GM18502 (cell line): ENCODE results near the gene SLC35B2.

Source experiments
- ATAC-seq: cut with Tn5 transposase; IDR thresholded peaks from one replicate; pipeline ENCODE4 v1.9.1; 2021; ENCODE audit warnings: mild to moderate bottlenecking; ENCODE audit not compliant: unreplicated experiment, poor library complexity

The SLC35B2 gene

GRCh38 chr6:44257025-44257752 is at the start of gene SLC35B2:
TSS of gene SLC35B2 (minus strand) at chr6:44257528. CDS start at chr6:44257410, 118 bp downstream.
- ATAC-seq = peak; percentile 50

GRCh38 chr6:44306710-44307109 is 49.4 kb upstream of the SLC35B2 start:
- no peak for ATAC-seq

- ATAC-seq = no peak
These were observed 47.9 kb upstream of the SLC35B2 start for GRCh38 chr6:44305200-44305725.

GRCh38 chr6:44304282-44305199 is 47.2 kb upstream of the SLC35B2 start:
- no peak for ATAC-seq

GRCh38 chr6:44303842-44304241 is 46.5 kb upstream of the SLC35B2 start:
- ATAC-seq = no peak

GRCh38 chr6:44302856-44303255 is 45.5 kb upstream of the SLC35B2 start:
- no peak for ATAC-seq

GRCh38 chr6:44301782-44302564 is 44.6 kb upstream of the SLC35B2 start:
- ATAC-seq = no peak

- no peak for ATAC-seq
These were observed 43.8 kb upstream of the SLC35B2 start for GRCh38 chr6:44301106-44301505.

GRCh38 chr6:44300292-44300823 is 43.0 kb upstream of the SLC35B2 start:
- ATAC-seq = no peak

- ATAC-seq = no peak
These were observed 41.5 kb upstream of the SLC35B2 start for GRCh38 chr6:44298864-44299263.

- no peak for ATAC-seq
These were observed 40.9 kb upstream of the SLC35B2 start for GRCh38 chr6:44298055-44298803.

GRCh38 chr6:44297063-44298038 is 40.0 kb upstream of the SLC35B2 start:
- ATAC-seq = no peak

GRCh38 chr6:44294832-44295791 is 37.8 kb upstream of the SLC35B2 start:
- no peak for ATAC-seq

GRCh38 chr6:44292661-44293365 is 35.5 kb upstream of the SLC35B2 start:
- no peak for ATAC-seq

GRCh38 chr6:44291841-44292240 is 34.5 kb upstream of the SLC35B2 start:
- no peak for ATAC-seq

- no peak for ATAC-seq
These were observed 32.5 kb upstream of the SLC35B2 start for GRCh38 chr6:44289726-44290260.
